ENCODE results near the gene EML4. TPM values are rescaled to one million over a fixed set of nuclear protein-coding genes. Genes with fewer than 3 reads are reported as not detected.

EML4 gene
- total RNA-seq, 1 experiment from 2014 or later, result 107 TPM

DNA sequence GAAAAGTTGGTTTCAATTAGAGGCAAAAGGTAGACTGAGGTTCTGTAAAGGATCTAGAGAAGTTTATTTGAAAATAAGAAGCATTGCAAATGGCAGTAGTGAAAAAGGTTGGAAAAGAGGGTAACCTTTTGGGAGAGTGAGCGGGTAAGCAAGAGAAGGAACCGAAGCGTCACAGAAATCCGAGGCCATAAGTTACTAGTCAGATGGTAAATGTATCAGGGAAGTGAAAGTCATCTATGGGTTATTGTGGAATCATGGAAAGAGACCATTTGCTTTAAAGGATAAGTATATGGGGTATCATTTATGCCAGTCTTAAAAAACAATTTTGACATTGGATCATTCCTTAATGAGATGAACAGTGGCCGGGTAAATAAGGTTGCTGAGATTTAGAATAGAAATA is 30.5 kb downstream of the EML4 start:
- Histone ChIP-seq H3K9me3 (ENCODE audit: control insufficient read depth, insufficient read depth, low read depth, low read length) (no peaks in the 10 kb centered on the region), H3K27ac (ENCODE audit: low read length) (no peak overlapping the region), H3K4me1 (ENCODE audit: control insufficient read depth, insufficient read depth, low read length) (peaks cover 21% of the 10 kb centered on the region), H3K27me3 (ENCODE audit: control insufficient read depth, insufficient read depth, low read length) (no peaks in the 10 kb centered on the region), H3K36me3 (ENCODE audit: control insufficient read depth, insufficient read depth, low read length) (no peaks in the 10 kb centered on the region), H3K4me3 (ENCODE audit: low read depth in 2 of 2, low read length in 2 of 2) (no peak overlapping the region)
- TF ChIP-seq POLR2AphosphoS5 (IDR thresholded peaks at IDR 0.05; ENCODE audit: low read depth, low read length), result no peak
- no peak for TF ChIP-seq SIN3A (IDR thresholded peaks at IDR 0.05; ENCODE audit: borderline replicate concordance, insufficient read depth, low read depth, low read length)
- TF ChIP-seq TCF7L2 (IDR thresholded peaks at IDR 0.05; ENCODE audit: low read depth, low read length), result no peak
- TF ChIP-seq, protein P1, sequence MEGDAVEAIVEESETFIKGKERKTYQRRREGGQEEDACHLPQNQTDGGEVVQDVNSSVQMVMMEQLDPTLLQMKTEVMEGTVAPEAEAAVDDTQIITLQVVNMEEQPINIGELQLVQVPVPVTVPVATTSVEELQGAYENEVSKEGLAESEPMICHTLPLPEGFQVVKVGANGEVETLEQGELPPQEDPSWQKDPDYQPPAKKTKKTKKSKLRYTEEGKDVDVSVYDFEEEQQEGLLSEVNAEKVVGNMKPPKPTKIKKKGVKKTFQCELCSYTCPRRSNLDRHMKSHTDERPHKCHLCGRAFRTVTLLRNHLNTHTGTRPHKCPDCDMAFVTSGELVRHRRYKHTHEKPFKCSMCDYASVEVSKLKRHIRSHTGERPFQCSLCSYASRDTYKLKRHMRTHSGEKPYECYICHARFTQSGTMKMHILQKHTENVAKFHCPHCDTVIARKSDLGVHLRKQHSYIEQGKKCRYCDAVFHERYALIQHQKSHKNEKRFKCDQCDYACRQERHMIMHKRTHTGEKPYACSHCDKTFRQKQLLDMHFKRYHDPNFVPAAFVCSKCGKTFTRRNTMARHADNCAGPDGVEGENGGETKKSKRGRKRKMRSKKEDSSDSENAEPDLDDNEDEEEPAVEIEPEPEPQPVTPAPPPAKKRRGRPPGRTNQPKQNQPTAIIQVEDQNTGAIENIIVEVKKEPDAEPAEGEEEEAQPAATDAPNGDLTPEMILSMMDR (IDR thresholded peaks at IDR 0.05), result no peak
- TF ChIP-seq REST (IDR thresholded peaks at IDR 0.05; ENCODE audit: insufficient read depth in 1 of 2, low read depth in 2 of 2, low read length in 1 of 2), result no peak
- DNase-seq (ENCODE audit: low read depth, low spot score) (no peak), ATAC-seq (no peak)
- ChIA-PET POLR2A (no interaction called here), CTCF (no interaction called here)
- BruUV-seq (replicated peaks), result no TSS peak
- intact Hi-C loops (cut with micrococcal nuclease; ENCODE audit: unreplicated experiment), result no loop called here
- in situ Hi-C loops (cut with HindIII; ENCODE audit: low pct_unique_long_range_greater_than_20kb, low sequenced_read_pairs), result no loop called here

- no peak for DNase-seq (ENCODE audit: low read depth, low spot score)
- peaks cover 12% of the 10 kb centered on the region for H3K4me1 ChIP-seq (ENCODE audit: control insufficient read depth, insufficient read depth, low read length)
- BruUV-seq (replicated peaks), result no TSS peak
- no peak for ATAC-seq
- no peaks in the 10 kb centered on the region for H3K36me3 ChIP-seq (ENCODE audit: control insufficient read depth, insufficient read depth, low read length)
- ChIA-PET POLR2A (interaction anchor here (0.6 kb wide), 1 partner anchor 20 kb away, joined by 3 read pairs; no protein-coding TSS in a partner anchor), CTCF (no interaction called here)
- H3K9me3 ChIP-seq (ENCODE audit: control insufficient read depth, insufficient read depth, low read depth, low read length), result no peaks in the 10 kb centered on the region
- no peak overlapping the region for H3K27ac ChIP-seq (ENCODE audit: low read length)
- in situ Hi-C loops (cut with HindIII; ENCODE audit: low pct_unique_long_range_greater_than_20kb, low sequenced_read_pairs) (no loop called here), intact Hi-C loops (cut with micrococcal nuclease; ENCODE audit: unreplicated experiment) (no loop called here)
- no peak overlapping the region for H3K4me3 ChIP-seq (ENCODE audit: low read depth in 2 of 2, low read length in 2 of 2)
- no peaks in the 10 kb centered on the region for H3K27me3 ChIP-seq (ENCODE audit: control insufficient read depth, insufficient read depth, low read length)
- TF ChIP-seq SIN3A (IDR thresholded peaks at IDR 0.05; ENCODE audit: borderline replicate concordance, insufficient read depth, low read depth, low read length) (no peak), POLR2AphosphoS5 (IDR thresholded peaks at IDR 0.05; ENCODE audit: low read depth, low read length) (no peak), REST (IDR thresholded peaks at IDR 0.05; ENCODE audit: insufficient read depth in 1 of 2, low read depth in 2 of 2, low read length in 1 of 2) (no peak), TCF7L2 (IDR thresholded peaks at IDR 0.05; ENCODE audit: low read depth, low read length) (no peak)
- TF ChIP-seq, protein P1 (IDR thresholded peaks at IDR 0.05), result no peak
Observed at GRCh38 chr2:42200926-42201855, 32.0 kb downstream of the EML4 start.

Data from Panc1 (cell line).